ENCODE measurements around the gene DOK7. TPM values are rescaled to one million over a fixed set of nuclear protein-coding genes. Genes with fewer than 3 reads are reported as not detected.

Gene DOK7
- total RNA-seq, 2 experiments from 2014 or later = not detected

- no peak for TF ChIP-seq CTCF (IDR thresholded peaks at IDR 0.05)
- ATAC-seq (no peak), DNase-seq (no peak)
- ChIA-PET POLR2A (no interaction called here), CTCF (interaction anchor here (2.5 kb wide), 1 partner anchor 10 kb away, joined by 11 read pairs; no protein-coding TSS in a partner anchor)
- intact Hi-C loops (cut with micrococcal nuclease) = no loop called here
- peaks cover 1% of the 10 kb centered on the region for H3K27me3 Mint-ChIP-seq
- no peak overlapping the region for H3K4me3 Mint-ChIP-seq
- H3K4me1 Mint-ChIP-seq (ENCODE audit: low read depth) = no peaks in the 10 kb centered on the region
- H3K36me3 Mint-ChIP-seq (ENCODE audit: low read depth) = no peaks in the 10 kb centered on the region
- H3K27ac Mint-ChIP-seq = no peak overlapping the region
- no peaks in the 10 kb centered on the region for H3K9me3 Mint-ChIP-seq
These were observed 7.4 kb downstream of the DOK7 start for GRCh38 chr4:3470244-3471097.

GRCh38 chr4:3471098-3471760 is 8.1 kb downstream of the DOK7 start:
- no peaks in the 10 kb centered on the region for H3K27me3 Mint-ChIP-seq
- H3K9me3 Mint-ChIP-seq = no peaks in the 10 kb centered on the region
- H3K36me3 Mint-ChIP-seq (ENCODE audit: low read depth) = no peaks in the 10 kb centered on the region
- ATAC-seq (no peak), DNase-seq (no peak)
- POLR2A ChIA-PET = no interaction called here
- intact Hi-C loops (cut with micrococcal nuclease) = no loop called here
- no peak for TF ChIP-seq CTCF (IDR thresholded peaks at IDR 0.05)
- H3K27ac Mint-ChIP-seq = no peak overlapping the region
- H3K4me3 Mint-ChIP-seq = no peak overlapping the region
- CTCF ChIA-PET = interaction anchor here (2.5 kb wide), 1 partner anchor 9 kb away, joined by 11 read pairs; no protein-coding TSS in a partner anchor
- no peaks in the 10 kb centered on the region for H3K4me1 Mint-ChIP-seq (ENCODE audit: low read depth)

GRCh38 chr4:3471886-3472285 is 8.8 kb downstream of the DOK7 start:
- intact Hi-C loops (cut with micrococcal nuclease) = no loop called here
- TF ChIP-seq CTCF (IDR thresholded peaks at IDR 0.05) = no peak
- Mint-ChIP-seq H3K27ac (no peak overlapping the region), H3K4me1 (ENCODE audit: low read depth) (no peaks in the 10 kb centered on the region), H3K4me3 (no peak overlapping the region), H3K27me3 (no peaks in the 10 kb centered on the region), H3K36me3 (ENCODE audit: low read depth) (no peaks in the 10 kb centered on the region), H3K9me3 (no peaks in the 10 kb centered on the region)
- no peak for ATAC-seq
- no peak for DNase-seq
- ChIA-PET CTCF (interaction anchor here (1.1 to 2.5 kb wide), 2 partner anchors 9 kb away, joined by 5 to 11 read pairs; no protein-coding TSS in a partner anchor), POLR2A (no interaction called here)

GRCh38 chr4:3472411-3473141 is 9.5 kb downstream of the DOK7 start:
- CTCF ChIA-PET = interaction anchor here (1.1 kb wide), 1 partner anchor 8 kb away, joined by 5 read pairs; no protein-coding TSS in a partner anchor
- H3K4me1 Mint-ChIP-seq (ENCODE audit: low read depth) = no peaks in the 10 kb centered on the region
- ATAC-seq (no peak), DNase-seq (no peak)
- H3K4me3 Mint-ChIP-seq = no peak overlapping the region
- no peak for TF ChIP-seq CTCF (IDR thresholded peaks at IDR 0.05)
- no peaks in the 10 kb centered on the region for H3K27me3 Mint-ChIP-seq
- no peaks in the 10 kb centered on the region for H3K9me3 Mint-ChIP-seq
- POLR2A ChIA-PET = no interaction called here
- no peak overlapping the region for H3K27ac Mint-ChIP-seq
- intact Hi-C loops (cut with micrococcal nuclease) = no loop called here
- no peaks in the 10 kb centered on the region for H3K36me3 Mint-ChIP-seq (ENCODE audit: low read depth)
